HTR-8/SVneo (cell line): Measurements from ENCODE around the gene SDK2.
"Not testable (repeated sequence)": the region's sequence is repeated elsewhere in the genome, so short reads cannot be mapped to it uniquely, and the experiment has no call there.

Experiments used
- DNase-seq: peaks from one replicate; pipeline ENCODE4 v3.0.0; 2011; ENCODE audit warnings: low spot score, mixed read lengths; ENCODE audit not compliant: insufficient read length
- FAIRE-seq: peaks from 2 replicates; lab custom pipeline; 2011; peaks lifted over from hg19 to GRCh38; lab: Jason Lieb, UNC

SDK2 gene

DNA sequence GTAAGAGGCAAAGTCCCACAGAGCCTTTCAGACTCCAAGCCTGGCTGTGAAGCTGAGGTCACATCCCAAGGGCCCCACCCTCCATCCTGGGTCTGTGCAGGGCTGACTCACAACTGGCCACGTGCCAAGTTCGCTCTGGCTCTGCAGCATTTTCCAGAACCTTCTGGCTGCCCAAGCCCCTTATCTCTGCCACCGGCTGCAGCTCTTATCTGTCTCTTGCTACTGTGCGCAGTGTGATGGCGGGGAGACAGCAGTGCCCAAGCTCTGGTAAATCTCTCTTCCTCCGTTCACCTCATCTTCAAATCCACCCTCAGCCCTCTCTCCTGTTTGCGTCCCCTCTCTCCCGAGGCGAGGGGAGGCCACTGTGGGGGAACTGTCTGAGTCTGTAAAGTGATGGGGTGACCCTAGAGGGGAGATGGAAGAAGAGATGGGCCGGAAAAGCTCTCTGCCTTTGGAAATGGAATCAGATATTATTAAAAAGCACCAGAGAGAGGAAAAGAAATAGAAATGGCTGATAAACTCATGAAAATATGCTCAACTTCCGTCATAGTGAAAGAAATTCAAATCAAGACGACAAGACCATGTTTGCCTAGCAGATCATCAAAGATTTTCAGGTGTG lies 169.8 kb downstream of the SDK2 start:
- FAIRE-seq (no peak), DNase-seq (peak; percentile 42)

DNA sequence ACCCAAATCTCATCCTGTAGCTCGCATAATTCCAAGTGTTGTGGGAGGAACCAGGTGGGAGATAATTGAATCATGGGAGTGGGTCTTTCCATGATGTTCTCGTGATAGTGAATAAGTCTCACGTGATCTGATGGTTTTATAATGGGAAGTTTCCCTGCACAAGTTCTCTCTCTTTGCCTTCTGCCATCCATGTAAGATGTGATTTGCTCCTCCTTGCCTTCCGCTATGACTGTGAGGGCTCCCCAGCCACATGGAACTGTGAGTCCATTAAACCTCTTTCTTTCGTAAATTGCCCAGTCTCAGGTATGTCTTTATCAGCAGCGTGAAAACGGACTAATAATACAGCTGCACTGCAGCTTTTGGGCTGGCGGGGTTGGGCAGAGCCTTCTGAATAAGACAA lies 171.5 kb downstream of the SDK2 start:
- FAIRE-seq = not testable (repeated sequence)

DNA sequence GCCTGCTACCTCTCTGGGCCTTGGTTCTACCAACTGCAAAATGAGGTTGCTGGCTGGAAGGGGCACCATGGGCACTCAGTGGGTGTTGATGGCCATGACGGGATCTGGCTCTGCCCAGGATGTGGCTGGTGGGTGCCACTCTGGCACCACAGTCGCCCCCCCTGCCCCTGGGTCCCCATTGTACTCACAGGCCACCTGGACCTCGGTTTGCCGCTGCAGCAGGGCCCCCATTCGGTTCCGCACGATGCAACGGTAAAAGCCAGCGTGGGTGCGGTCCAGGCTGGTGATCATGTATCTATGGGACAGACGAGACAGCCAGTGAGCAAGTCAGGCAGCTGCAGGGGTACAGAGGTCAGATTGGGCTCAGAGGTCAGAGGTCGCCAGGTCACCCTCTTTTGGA lies 172.3 kb downstream of the SDK2 start:
- DNase-seq = no peak
- no peak for FAIRE-seq

More for the DNA sequence above, 171.5 kb downstream of the SDK2 start:
- not testable (repeated sequence) for DNase-seq

DNA sequence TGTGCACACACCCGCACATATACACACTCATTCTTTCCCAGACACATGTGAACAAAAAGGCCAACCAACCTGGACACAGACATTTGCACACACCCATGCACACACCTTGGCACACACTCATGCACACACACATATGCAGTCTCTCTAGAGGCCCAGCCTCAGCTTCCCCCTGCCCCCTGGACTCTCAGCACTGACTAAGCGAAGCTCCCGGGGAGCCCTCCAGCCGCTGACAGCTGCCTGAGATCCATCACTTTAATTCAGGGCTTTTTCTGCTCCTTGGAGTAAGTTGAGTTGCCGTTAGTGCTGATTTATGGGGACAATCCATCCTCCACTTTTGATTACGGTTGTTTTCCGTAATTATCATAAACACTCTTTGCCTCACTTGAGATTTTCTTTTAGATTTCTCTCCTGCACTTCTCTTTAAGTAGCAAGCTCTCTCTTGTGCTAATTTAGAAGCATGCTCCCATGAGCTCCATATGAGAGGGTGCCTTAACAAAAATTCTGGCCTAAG lies 173.9 kb downstream of the SDK2 start:
- FAIRE-seq = no peak
- DNase-seq = no peak

DNA sequence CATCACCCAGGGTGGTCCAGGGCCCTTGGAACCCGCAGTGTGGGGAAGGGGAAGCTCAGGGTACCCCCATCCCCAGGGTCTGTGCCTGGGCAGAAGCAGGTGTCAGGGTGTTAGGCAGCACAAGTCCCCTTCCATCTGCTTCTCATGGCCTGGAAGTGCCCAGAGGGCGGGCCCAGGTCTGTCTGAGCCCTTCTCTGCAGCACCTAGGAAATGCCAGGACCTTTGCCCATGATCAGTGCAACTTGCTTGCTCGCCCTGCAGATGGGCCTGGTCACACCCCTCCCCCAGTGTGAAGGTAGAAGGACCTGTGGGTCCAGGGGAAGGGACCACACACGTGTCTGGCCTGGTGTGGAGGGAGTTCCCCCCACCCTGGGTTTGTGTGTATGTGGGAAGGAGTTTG lies 174.9 kb downstream of the SDK2 start:
- FAIRE-seq (no peak), DNase-seq (no peak)

DNA sequence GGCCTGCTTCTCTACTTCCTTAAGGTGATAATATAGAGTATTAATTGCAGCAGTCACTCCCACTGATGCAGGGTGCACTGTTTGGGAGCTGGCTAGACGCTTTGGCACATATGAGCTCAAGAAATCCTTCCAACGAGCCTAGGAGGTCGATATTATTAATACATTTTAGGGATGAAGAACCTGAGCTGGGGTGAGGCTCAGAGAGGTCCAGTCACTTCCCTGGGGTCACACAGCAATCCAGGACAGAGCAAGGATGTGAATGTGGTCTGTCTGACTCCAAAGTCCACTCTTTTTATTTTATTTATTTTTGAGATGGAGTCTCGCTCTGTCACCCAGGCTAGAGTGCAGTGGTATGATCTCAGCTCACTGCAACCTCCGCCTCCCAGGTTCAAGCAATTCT lies 176.0 kb downstream of the SDK2 start:
- FAIRE-seq (no peak), DNase-seq (no peak)

DNA sequence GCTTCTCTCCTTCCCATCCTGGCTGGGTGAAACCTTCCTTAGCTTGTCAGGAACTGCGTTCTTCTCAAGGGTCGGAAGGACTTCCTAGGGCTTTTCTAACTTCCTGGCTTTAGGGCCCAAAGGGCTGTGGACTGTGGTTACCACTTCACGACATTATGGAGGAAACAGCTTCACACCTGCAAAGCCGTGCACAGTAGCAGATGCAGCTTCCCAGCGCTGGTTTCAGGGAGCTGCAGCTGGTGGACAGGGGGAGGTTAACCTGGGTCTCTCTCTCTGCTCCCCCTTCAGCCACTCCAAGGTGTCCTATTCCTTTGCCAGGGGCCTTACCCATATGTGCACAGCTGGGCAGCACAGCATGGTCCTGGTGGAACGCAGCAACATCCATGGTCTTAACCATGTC lies 176.6 kb downstream of the SDK2 start:
- FAIRE-seq (no peak), DNase-seq (no peak)

DNA sequence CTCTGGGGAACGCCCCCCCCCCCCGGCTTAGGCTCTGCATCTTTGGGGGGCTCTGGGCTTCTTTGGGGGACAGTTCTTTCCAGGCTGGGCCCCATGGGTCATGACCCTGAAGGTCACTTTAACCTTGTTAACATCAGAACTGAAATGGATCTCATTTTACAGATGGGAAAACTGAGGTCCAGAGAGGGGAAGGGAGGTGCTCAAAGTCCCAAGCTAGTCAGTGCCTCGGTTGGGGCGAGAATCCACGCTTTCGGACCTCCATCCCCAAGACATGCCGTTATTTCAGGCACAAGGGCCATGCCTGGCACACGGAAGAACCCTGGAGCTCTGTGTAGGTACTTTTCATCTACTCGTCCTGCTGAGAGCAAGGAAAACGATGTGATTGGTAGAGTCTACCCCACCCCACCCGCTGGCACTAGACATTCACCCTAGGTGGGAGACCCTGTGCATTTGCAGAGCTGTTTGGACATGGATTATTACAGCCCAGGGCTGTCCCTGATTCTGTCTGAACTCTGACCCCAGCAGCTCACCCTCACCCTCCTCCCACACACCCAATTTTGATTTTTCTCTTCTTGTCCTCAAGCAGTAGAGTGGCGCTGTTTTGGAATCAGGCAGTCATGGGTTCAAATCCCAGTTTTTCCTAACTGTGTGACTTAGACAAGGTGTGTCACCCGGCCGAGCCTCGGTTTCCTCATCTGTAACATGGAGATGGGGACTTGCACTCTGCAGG lies 177.4 kb downstream of the SDK2 start:
- no peak for FAIRE-seq
- no peak for DNase-seq

DNA sequence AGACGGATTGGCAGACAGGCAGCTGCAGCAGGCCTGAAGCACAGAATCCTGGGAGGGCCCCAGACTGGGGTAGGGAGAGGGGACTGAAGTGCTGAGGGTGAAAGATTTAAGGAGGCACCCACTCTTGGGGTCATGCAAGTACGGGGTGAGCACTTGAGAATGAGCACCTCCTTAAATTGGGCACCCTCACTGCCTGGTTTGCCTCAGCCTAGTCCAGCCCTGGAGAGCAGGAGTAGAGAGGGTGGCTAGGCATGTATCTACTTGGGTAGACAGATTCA lies 178.4 kb downstream of the SDK2 start:
- DNase-seq (no peak), FAIRE-seq (no peak)

DNA sequence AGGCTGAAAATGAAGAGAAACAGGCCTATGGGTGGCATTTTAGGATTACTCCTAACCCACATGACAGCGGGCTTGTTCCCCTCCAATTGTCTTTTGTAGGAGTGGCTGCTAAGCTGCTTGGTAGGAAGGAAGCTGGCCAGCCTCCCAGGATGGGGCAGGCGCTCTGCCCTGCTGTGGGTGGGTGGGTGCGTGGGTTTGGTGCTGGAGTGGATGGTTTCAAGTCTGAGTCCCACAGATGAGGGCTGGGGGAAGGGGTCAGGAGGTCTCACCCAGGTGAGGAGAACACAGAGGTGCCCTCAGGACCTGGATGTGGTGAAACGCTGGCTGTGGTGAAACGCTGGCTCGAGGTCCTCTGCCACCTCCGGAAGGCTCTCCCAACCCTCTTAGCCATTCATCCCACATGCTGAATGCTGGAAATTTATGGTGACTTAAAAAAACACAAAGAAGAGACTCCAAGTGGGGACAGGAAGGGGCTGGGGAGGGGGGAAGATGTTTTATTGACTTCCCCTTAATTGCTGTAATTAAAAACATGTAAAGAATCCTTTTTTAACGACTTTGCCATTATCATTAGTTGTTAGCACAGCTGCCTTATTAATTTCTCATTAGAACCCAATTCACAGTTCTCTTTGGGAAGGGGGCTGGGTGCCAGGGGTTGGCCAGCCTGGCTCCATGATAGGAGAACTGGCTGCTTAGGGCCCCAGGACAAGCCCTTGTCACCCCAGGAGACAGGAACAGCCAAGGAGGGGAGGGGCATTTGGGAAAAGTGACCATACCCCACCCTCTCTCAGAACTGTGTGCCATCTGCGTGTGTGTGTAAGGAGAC lies 178.9 kb downstream of the SDK2 start:
- FAIRE-seq = no peak
- DNase-seq = no peak

DNA sequence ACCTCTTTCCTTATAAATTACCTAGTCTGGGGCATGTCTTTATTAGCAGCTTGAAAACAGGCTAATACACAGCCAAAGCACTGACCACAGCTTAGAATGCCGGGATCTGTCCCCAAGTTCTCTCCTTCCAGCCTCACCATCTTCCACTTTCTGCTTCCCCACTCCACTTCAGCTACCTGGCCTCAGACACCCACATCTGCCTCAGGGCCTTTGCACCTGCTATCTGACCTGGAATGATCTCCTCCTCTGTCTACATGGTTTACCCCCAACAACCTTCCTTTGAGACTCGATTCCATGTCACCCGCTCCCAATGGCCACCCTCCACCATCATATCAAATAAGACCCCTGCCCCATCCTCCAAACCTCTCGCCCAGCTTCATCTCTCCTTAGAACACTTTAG lies 179.8 kb downstream of the SDK2 start:
- FAIRE-seq (no peak), DNase-seq (no peak)

DNA sequence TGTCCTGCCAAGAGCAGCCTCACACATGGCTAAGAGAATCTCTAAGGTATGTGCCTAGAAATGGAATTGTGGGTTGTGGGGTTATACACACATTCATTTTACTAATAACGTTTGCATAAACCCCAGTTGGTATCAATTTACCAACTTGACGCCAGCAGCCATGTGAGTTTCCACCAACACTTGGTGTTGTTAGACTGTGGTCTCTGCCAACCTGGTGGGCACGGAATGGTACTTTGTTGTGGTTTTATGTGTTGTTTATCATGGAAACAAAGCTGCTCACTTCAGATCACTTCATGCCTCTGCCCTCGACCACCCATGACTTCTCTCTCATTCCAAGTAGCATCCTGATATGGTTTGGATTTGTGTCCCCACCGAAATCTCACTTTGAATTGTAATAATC lies 180.4 kb downstream of the SDK2 start:
- peak; percentile 52 for FAIRE-seq
- DNase-seq = no peak

DNA sequence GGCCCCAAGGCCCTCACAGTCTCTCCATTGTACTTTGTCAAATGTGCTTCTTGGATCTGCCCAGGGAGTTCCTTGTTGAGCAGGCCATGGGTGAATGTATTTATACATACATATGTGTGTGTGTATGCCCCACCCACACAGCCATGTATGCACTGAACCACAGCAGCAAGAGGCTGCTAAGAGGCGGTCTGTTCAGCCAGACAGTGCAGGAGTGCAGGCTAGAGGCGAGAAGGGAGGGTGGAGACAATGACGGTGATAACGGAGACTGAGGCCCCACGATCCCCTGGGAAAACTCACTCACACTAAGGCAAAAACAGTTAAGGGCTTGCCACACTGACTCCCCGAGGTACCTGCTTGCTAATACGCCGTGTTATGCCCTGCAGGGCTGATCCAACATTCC lies 181.4 kb downstream of the SDK2 start:
- FAIRE-seq = peak; percentile 16
- DNase-seq = no peak

DNA sequence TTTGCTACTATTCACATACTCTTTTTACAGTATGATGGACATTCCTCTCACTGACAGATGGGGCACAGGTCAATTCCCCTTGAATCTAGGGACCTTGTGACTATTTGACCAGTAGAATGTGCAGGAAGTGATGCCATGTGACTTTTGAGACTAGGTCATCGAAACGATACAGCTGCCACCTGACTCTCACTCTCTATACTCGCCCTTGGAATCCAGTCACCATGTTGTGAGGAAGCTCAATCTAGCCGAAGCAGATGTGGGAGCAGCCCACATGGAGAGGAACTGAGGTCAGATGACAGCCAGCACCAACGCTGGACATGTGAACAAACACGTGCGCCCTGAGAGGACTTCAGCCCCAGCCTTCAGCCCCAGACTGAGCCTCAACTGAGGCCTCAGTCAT lies 184.3 kb downstream of the SDK2 start:
- DNase-seq (no peak), FAIRE-seq (no peak)

DNA sequence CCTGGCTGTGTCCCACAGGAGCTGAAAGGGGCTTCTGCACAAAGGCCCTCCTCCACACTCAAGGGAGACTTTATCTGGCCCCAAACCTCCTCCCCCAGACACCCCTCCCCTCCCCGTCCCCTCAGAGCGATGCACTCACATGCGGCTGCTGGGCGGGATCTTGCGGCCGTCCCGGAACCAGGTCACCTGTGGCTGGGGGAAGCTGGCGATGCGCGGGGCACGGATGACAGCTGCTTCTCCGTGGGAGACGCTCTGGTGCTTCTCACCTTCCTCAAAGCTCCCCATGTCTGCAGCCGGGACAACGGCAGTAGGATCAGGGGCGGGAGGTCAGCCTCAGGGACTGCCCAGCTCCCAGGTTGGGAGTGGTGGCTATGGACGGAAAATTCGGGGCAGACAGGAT lies 188.5 kb downstream of the SDK2 start:
- no peak for FAIRE-seq

DNA sequence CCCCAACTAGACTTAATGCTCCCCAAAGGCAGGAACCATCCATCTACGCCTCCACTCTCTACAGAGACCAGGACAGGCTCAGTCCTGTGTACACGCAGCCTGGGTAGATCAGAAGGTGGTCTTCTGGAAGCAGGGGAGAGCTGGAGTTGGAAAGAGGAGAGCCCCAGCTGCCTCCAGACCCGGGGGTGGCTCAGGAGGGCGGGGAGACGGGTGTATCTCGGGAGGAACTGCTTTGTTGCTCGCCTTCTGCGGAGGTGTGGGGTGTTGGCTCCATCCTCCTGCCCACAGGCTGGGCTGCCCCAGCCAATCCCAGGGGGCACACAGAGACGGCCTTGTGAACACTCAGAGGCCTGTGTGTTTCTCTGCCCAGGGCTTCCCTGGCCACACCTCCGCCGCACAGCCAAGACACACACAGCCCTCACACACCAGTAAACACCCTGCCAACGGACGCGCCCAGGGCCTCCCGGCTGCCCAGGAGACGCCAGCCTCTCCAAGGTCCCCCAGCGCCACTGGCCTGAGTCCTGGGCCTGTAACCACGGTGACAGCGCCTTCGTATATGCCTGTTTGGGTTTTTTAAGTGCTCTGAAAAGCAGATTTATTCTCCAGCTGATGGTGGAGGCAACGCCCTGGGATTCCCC lies 189.1 kb downstream of the SDK2 start:
- no peak for FAIRE-seq
- DNase-seq = no peak

More for the DNA sequence above, 188.5 kb downstream of the SDK2 start:
- DNase-seq = no peak

DNA sequence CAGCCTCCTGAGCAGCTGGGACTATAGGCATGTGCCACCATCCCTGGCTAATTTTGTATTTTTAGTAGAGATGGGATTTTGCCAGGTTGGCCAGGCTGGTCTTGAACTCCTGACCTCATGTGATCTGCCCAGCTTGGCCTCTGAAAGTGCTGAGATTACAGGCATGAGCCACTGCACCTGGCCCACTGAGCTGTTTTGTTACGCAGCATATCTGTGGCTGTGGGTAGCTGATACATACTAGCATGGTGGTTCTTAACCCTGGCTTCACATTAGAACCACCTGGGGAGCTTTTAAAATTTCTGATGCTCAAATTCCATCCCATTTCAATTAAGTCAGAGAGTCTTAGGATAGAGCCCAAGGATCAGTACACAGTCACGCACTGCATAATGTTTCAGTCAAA lies 190.8 kb downstream of the SDK2 start:
- not testable (repeated sequence) for DNase-seq, FAIRE-seq

DNA sequence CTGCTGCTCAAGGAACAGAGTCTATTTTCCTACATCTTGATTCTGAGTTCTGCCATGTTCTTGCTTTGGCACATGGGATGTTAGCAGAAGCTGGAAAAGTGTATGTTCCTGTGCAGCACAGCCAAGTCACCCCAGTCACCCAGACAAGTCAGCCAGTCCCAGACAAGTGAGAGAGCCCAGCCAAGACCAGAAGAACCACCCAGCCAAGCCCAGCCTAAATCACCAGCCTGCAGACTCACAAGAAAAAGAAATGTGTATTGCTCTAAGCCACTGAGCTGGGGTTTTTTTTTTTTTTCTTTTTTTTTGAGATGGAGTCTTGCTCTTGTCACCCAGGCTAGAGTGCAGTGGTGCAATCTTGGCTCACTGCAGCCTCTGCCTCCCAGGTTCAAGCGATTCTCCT lies 191.2 kb downstream of the SDK2 start:
- no peak for DNase-seq
- FAIRE-seq = no peak

DNA sequence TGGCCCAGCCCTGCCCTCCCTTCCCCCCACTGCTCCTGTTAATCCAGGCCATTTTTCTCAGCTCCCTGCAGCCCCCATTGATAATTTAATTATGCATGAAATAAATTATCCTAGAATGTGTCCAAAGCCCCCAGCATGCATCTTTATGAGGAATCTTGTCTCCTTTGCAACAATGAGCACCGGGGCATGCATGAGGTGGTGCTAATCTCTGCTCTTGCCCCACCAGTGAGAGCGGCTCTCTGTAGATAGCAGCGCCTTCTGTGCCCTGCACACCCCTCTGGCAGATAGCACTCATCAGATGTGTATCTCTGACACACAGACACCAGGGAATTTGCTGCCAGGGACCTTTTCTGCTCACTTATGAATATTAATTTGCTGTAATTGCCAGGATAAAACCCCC lies 192.2 kb downstream of the SDK2 start:
- no peak for FAIRE-seq
- no peak for DNase-seq

DNA sequence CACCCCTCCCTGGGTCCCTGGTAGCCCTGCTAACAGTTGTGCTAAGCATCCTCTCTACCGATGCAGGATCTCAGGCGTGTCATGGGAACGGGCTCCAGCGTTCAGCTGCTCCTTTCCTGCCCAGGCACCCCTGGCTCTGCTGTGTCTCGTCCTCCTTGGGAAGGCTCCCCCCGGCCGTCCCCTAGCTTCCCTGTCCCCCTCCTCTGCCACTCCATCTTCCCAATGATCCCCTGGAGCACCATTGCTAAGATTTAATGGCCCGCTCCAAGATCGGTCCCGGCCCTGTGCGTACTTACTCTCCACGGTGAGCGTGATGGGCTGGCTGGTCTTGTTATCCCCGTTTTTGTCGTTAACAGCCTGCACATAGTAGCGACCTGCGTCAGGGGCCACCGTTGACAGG lies 196.9 kb downstream of the SDK2 start:
- DNase-seq = no peak
- FAIRE-seq = no peak

DNA sequence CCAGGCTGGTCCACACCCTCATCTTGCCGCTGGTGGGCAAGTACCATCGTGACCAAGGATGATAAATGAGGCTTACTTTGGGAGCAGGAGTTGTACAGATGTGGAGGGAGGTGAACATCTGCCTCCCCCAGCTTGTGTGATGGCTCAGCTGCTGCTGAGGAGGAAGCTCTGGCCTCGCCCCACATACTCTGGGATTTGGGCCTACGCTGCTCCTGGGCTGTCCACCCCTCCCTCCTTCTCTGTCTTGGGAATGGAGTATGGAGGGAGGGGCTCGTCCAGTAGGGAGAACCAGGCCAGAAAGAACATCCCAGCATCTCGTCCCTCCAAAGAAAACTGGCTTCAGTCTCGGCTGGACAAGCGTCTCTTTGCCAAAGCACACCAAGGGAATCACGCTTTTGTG lies 197.6 kb downstream of the SDK2 start:
- FAIRE-seq (no peak), DNase-seq (no peak)
